Panc1 (cell line): Measurements from ENCODE around the gene EID3.

Experiments used
- POLR2AphosphoS5 ChIP-seq: IDR thresholded peaks from 2 replicates; pipeline ENCODE4 v1.6.1; 2012; ENCODE audit warnings: mild to moderate bottlenecking, low read depth, low read length, moderate library complexity
- SIN3A ChIP-seq: IDR thresholded peaks from 2 replicates; pipeline ENCODE4 v1.6.1; 2012; ENCODE audit warnings: low read depth, mild to moderate bottlenecking, low read length, moderate library complexity, borderline replicate concordance; ENCODE audit not compliant: insufficient read depth
- TCF7L2 ChIP-seq: IDR thresholded peaks from 2 replicates; pipeline ENCODE4 v1.6.1; 2011; ENCODE audit warnings: mild to moderate bottlenecking, low read depth, low read length, inconsistent platforms
- TF ChIP-seq, protein P1 (sequence below): fragments of 450-650 bp; IDR thresholded peaks from 2 replicates; pipeline ENCODE4 v1.5.1; 2017; ENCODE audit warnings: mild to moderate bottlenecking
- TF ChIP-seq, protein P2 (sequence below), 2 experiments: IDR thresholded peaks; 2 replicates each; pipeline ENCODE4 v1.6.1; 2011 to 2012; ENCODE audit warnings: low read depth in 2 of 2, control low read depth in 1 of 2, low read length in 1 of 2, mild to moderate bottlenecking in 1 of 2, moderate library complexity in 1 of 2; ENCODE audit not compliant: insufficient read depth in 1 of 2

GRCh38 chr12:104288635-104289274 lies 14.8 kb upstream of the EID3 start:
- TF ChIP-seq, protein P1, sequence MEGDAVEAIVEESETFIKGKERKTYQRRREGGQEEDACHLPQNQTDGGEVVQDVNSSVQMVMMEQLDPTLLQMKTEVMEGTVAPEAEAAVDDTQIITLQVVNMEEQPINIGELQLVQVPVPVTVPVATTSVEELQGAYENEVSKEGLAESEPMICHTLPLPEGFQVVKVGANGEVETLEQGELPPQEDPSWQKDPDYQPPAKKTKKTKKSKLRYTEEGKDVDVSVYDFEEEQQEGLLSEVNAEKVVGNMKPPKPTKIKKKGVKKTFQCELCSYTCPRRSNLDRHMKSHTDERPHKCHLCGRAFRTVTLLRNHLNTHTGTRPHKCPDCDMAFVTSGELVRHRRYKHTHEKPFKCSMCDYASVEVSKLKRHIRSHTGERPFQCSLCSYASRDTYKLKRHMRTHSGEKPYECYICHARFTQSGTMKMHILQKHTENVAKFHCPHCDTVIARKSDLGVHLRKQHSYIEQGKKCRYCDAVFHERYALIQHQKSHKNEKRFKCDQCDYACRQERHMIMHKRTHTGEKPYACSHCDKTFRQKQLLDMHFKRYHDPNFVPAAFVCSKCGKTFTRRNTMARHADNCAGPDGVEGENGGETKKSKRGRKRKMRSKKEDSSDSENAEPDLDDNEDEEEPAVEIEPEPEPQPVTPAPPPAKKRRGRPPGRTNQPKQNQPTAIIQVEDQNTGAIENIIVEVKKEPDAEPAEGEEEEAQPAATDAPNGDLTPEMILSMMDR: no peak
- TF ChIP-seq POLR2AphosphoS5: peak; percentile 74
- TF ChIP-seq TCF7L2: no peak
- peak; percentile 57 for TF ChIP-seq SIN3A
- TF ChIP-seq, protein P2, sequence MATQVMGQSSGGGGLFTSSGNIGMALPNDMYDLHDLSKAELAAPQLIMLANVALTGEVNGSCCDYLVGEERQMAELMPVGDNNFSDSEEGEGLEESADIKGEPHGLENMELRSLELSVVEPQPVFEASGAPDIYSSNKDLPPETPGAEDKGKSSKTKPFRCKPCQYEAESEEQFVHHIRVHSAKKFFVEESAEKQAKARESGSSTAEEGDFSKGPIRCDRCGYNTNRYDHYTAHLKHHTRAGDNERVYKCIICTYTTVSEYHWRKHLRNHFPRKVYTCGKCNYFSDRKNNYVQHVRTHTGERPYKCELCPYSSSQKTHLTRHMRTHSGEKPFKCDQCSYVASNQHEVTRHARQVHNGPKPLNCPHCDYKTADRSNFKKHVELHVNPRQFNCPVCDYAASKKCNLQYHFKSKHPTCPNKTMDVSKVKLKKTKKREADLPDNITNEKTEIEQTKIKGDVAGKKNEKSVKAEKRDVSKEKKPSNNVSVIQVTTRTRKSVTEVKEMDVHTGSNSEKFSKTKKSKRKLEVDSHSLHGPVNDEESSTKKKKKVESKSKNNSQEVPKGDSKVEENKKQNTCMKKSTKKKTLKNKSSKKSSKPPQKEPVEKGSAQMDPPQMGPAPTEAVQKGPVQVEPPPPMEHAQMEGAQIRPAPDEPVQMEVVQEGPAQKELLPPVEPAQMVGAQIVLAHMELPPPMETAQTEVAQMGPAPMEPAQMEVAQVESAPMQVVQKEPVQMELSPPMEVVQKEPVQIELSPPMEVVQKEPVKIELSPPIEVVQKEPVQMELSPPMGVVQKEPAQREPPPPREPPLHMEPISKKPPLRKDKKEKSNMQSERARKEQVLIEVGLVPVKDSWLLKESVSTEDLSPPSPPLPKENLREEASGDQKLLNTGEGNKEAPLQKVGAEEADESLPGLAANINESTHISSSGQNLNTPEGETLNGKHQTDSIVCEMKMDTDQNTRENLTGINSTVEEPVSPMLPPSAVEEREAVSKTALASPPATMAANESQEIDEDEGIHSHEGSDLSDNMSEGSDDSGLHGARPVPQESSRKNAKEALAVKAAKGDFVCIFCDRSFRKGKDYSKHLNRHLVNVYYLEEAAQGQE (IDR thresholded peaks at IDR 0.05; ENCODE audit: insufficient read depth in 1 of 2, low read depth in 2 of 2, low read length in 1 of 2): peak in 1 of 2 experiments; percentile 43; a peak in 2 of 4 replicates
